GM21825 (cell line): ENCODE data around the gene SMARCC1.

ENCODE experiments used
- ATAC-seq: cut with Tn5 transposase; IDR thresholded peaks from one replicate; pipeline ENCODE4 v1.9.1; 2021; ENCODE audit warnings: mild to moderate bottlenecking, moderate library complexity; ENCODE audit not compliant: unreplicated experiment

SMARCC1 gene

GRCh38 chr3:47636225-47636624 is 145.5 kb downstream of the SMARCC1 start:
- ATAC-seq = no peak

- ATAC-seq = no peak
Measured at GRCh38 chr3:47635536-47635935, 146.2 kb downstream of the SMARCC1 start.

- no peak for ATAC-seq
Measured at GRCh38 chr3:47634996-47635395, 146.7 kb downstream of the SMARCC1 start.

- no peak for ATAC-seq
Measured at GRCh38 chr3:47630810-47631209, 150.9 kb downstream of the SMARCC1 start.

GRCh38 chr3:47629770-47630169 is 151.9 kb downstream of the SMARCC1 start:
- no peak for ATAC-seq

GRCh38 chr3:47628426-47628825 is 153.3 kb downstream of the SMARCC1 start:
- ATAC-seq = no peak

- no peak for ATAC-seq
Measured at GRCh38 chr3:47622671-47623461, 158.8 kb downstream of the SMARCC1 start.

GRCh38 chr3:47617086-47618010 is 164.3 kb downstream of the SMARCC1 start:
- ATAC-seq = no peak

GRCh38 chr3:47614788-47615187 is 166.9 kb downstream of the SMARCC1 start:
- no peak for ATAC-seq

GRCh38 chr3:47613722-47614121 is 168.0 kb downstream of the SMARCC1 start:
- no peak for ATAC-seq

- ATAC-seq = no peak
Measured at GRCh38 chr3:47612879-47613278, 168.8 kb downstream of the SMARCC1 start.

- ATAC-seq = no peak
Measured at GRCh38 chr3:47612178-47612577, 169.5 kb downstream of the SMARCC1 start.

- ATAC-seq = no peak
Measured at GRCh38 chr3:47611576-47611975, 170.1 kb downstream of the SMARCC1 start.

GRCh38 chr3:47610583-47610982 is 171.1 kb downstream of the SMARCC1 start:
- no peak for ATAC-seq

GRCh38 chr3:47607335-47607734 is 174.4 kb downstream of the SMARCC1 start:
- no peak for ATAC-seq

GRCh38 chr3:47606165-47606564 is 175.5 kb downstream of the SMARCC1 start:
- ATAC-seq = no peak

GRCh38 chr3:47605652-47606051 is 176.0 kb downstream of the SMARCC1 start:
- ATAC-seq = no peak

GRCh38 chr3:47604145-47604544 is 177.5 kb downstream of the SMARCC1 start:
- ATAC-seq = no peak

GRCh38 chr3:47603332-47603731 is 178.4 kb downstream of the SMARCC1 start:
- no peak for ATAC-seq

- no peak for ATAC-seq
Measured at GRCh38 chr3:47601281-47601680, 180.4 kb downstream of the SMARCC1 start.

GRCh38 chr3:47594792-47595191 is 186.9 kb downstream of the SMARCC1 start:
- no peak for ATAC-seq
